Kidney (tissue), 14 donors: ENCODE measurements around the gene SLC22A23. TPM values are rescaled to one million over a fixed set of nuclear protein-coding genes. Genes with fewer than 3 reads are reported as not detected.
A peak's percentile ranks its signal among the peaks of the same experiment; 100 is the strongest.

Experiments
- DNase-seq, 5 donors: peaks; one replicate each; pipeline ENCODE4 v3.0.0-alpha.2; 2013 to 2020
- FAIRE-seq: peaks from 2 replicates; lab custom pipeline; 2012; peaks lifted over from hg19 to GRCh38; lab: Jason Lieb, UNC
- H3K27ac ChIP-seq, 2 donors: one replicate each; pipeline ENCODE4 v1.7.0; 2013; ENCODE audit warnings: low read depth in 2 of 2, low read length in 2 of 2, inconsistent platforms in 1 of 2
- H3K27me3 ChIP-seq: one replicate; pipeline ENCODE4 v1.7.1; 2013; ENCODE audit warnings: low read length, inconsistent platforms; ENCODE audit not compliant: control insufficient read depth, insufficient read depth
- H3K36me3 ChIP-seq, 3 donors: one replicate each; pipeline versions ENCODE4 v1.7.0 to v1.7.1; 2013; ENCODE audit warnings: low read length in 3 of 3, control low read depth in 1 of 3, inconsistent platforms in 1 of 3; ENCODE audit not compliant: insufficient read depth in 3 of 3, control insufficient read depth in 2 of 3
- H3K4me1 ChIP-seq, 3 donors: one replicate each; pipeline versions ENCODE4 v1.7.0 to v1.7.1; 2013; ENCODE audit warnings: low read length in 3 of 3, inconsistent platforms in 1 of 3, low read depth in 1 of 3; ENCODE audit not compliant: control insufficient read depth in 2 of 3, insufficient read depth in 2 of 3
- H3K4me3 ChIP-seq, 3 donors: one replicate each; pipeline versions ENCODE4 v1.7.0 to v1.8.1; 2013; ENCODE audit warnings: low read length in 3 of 3, control low read depth in 1 of 3, inconsistent platforms in 1 of 3
- H3K9ac ChIP-seq, 3 donors: one replicate each; pipeline versions ENCODE4 v1.7.0 to v1.7.1; 2013; ENCODE audit warnings: low read length in 3 of 3, control low read depth in 1 of 3, inconsistent platforms in 1 of 3
- H3K9me3 ChIP-seq, 3 donors: one replicate each; pipeline versions ENCODE4 v1.7.0 to v1.7.1; 2013; ENCODE audit warnings: low read length in 3 of 3, control low read depth in 1 of 3, inconsistent platforms in 1 of 3; ENCODE audit not compliant: control insufficient read depth in 2 of 3, insufficient read depth in 1 of 3
- intact Hi-C: fragments of 100-400 bp; cut with DNase I; formaldehyde crosslinking; loops from one replicate; pipeline ENCODE4 v1.11.1; 2022
- polyA plus RNA-seq: library from polyadenylated mRNA; stranded (reverse); fragments of 350-450 nt; fragmentation: Illumina TruSeq; extraction: RNeasy Lipid Tissue Mini Kit (QIAGEN cat#74804); gene quantifications from one replicate; pipeline ENCODE4 v1.2.3, GENCODE V29; 2014; ENCODE audit warnings: low read depth, low replicate concordance; ENCODE audit not compliant: insufficient read depth
- total RNA-seq: library from RNA; stranded (reverse); fragmentation: NEBNext Ultra II Directional; extraction: Animal tissue kit (Norgen Biotek cat#: 25700); gene quantifications from one replicate; pipeline ENCODE4 v1.2.1, GENCODE V29; 2021
- TF ChIP-seq, protein P1 (sequence below): IDR thresholded peaks from 3 replicates; pipeline ENCODE4 v1.5.1; 2012; ENCODE audit warnings: mild to moderate bottlenecking, moderate library complexity, borderline replicate concordance; ENCODE audit not compliant: insufficient read depth; ENCODE audit errors: extremely low read depth
- donor health status: control.
- donor health status: control.
- donor health status: control.
- donor health status: control.
- donor health status: control.
- donor health status: DM: yes; HTN: yes; CAD: no.
- donor health status: Normal renal cell carcinoma (clear cell type).

SLC22A23 gene
- total and polyA plus RNA-seq, 2 donors from 2014 or later, result 5.3 to 5.7 TPM

GRCh38 chr6:3500262-3501014, 43.6 kb upstream of the SLC22A23 start:
- no peaks in the 10 kb centered on the region for H3K36me3 ChIP-seq
- no peaks in the 10 kb centered on the region for H3K4me1 ChIP-seq
- intact Hi-C loops, result no loop called here
- H3K27me3 ChIP-seq, result no peaks in the 10 kb centered on the region
- no peak overlapping the region for H3K27ac ChIP-seq
- TF ChIP-seq, protein P1, sequence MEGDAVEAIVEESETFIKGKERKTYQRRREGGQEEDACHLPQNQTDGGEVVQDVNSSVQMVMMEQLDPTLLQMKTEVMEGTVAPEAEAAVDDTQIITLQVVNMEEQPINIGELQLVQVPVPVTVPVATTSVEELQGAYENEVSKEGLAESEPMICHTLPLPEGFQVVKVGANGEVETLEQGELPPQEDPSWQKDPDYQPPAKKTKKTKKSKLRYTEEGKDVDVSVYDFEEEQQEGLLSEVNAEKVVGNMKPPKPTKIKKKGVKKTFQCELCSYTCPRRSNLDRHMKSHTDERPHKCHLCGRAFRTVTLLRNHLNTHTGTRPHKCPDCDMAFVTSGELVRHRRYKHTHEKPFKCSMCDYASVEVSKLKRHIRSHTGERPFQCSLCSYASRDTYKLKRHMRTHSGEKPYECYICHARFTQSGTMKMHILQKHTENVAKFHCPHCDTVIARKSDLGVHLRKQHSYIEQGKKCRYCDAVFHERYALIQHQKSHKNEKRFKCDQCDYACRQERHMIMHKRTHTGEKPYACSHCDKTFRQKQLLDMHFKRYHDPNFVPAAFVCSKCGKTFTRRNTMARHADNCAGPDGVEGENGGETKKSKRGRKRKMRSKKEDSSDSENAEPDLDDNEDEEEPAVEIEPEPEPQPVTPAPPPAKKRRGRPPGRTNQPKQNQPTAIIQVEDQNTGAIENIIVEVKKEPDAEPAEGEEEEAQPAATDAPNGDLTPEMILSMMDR, result no peak
- FAIRE-seq (peak; percentile 47), DNase-seq (peak in 2 of 5 donors; percentile 64 to 76)
- no peak overlapping the region for H3K4me3 ChIP-seq
- no peak overlapping the region for H3K9ac ChIP-seq
- no peaks in the 10 kb centered on the region for H3K9me3 ChIP-seq

DNA sequence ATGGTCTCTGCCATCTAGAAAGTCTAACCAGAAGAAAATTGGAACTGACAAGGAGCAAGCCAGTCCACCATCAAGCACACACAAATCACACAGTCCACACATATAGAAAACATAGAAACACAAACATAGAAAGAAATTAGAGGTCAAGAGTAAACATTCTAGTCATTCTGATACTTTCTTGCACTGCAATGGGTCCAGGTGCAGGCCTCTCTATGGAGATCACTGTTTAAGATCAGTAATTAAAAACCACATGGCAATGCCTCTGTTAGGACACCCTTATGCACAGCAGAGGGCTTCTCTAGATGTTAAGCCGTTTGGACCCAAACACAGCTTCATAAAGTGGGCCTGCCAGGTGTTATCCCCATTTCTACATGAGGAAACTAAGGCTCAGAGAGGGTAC, 42.8 kb upstream of the SLC22A23 start:
- FAIRE-seq, result no peak
- H3K27ac ChIP-seq, result no peak overlapping the region

DNA sequence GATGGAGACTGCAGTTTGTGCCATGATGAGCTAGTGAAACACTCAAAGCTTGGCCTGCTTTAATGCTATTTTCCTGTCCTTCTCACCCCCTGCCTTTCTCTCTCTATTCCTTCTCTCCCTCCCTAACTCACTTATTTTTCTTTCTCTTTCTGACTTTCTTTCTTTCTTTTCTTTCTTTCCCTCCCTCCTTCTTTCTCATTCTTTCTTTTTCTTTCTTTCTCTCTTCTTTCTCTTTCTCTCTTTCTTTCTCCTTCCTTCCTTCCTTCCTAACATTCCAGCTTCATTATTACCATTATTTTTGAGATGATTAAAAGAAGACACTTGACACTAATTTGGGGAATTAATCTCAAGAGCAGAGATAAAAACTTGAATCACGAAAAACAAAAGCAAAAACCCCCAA, 39.5 kb upstream of the SLC22A23 start:
- Histone ChIP-seq H3K27ac (no peak overlapping the region), H3K4me3 (no peak overlapping the region), H3K9me3 (no peaks in the 10 kb centered on the region), H3K36me3 (no peaks in the 10 kb centered on the region), H3K4me1 (no peaks in the 10 kb centered on the region), H3K27me3 (no peaks in the 10 kb centered on the region), H3K9ac (no peak overlapping the region)
- DNase-seq, result no peak
- TF ChIP-seq, protein P1, result no peak
- intact Hi-C loops, result no loop called here
- FAIRE-seq, result no peak

More for the DNA sequence above, 42.8 kb upstream of the SLC22A23 start:
- no peaks in the 10 kb centered on the region for H3K4me1 ChIP-seq
- H3K4me3 ChIP-seq, result no peak overlapping the region
- no peak for DNase-seq
- H3K27me3 ChIP-seq, result no peaks in the 10 kb centered on the region
- H3K9ac ChIP-seq, result no peak overlapping the region
- intact Hi-C loops, result no loop called here
- no peaks in the 10 kb centered on the region for H3K36me3 ChIP-seq
- TF ChIP-seq, protein P1, result no peak
- no peaks in the 10 kb centered on the region for H3K9me3 ChIP-seq
